ENCODE results near the gene PRKN.

PRKN gene

DNA sequence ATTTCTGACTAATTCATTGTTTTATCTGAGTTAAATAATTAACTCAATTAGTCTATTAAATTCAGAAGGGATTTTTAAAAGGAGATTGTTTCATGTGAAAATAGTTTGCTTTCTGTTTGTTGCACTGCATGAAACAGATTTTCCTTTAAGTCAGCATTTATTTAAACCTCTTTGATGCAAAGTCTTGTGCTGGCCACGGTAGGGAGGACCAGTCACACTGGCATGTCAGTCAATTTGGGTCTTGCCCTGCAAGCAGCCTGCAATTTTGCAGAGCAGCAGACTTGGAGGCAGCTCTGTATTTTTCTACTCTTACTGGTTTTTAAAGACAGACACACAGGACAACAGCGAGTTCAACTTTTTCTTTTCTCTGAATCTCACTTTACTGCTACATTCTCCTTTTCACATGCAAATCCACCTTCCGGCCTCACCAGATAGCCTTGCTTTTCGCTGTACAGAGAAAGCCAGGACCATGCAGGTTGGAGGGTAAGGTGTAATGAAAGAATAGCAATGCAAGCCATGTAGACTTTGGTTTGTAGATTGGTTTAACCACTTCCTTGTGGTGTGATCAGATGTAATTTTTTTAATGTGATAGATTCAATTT is 763.8 kb downstream of the PRKN start:
- no peak overlapping the region for H3K4me3 ChIP-seq (replicated peaks; ENCODE audit: insufficient read depth, low read length)
- no peaks in the 10 kb centered on the region for H3K27me3 ChIP-seq (ENCODE audit: insufficient read depth, poor library complexity, severe bottlenecking)
- no peak for DNase-seq (ENCODE audit: low read depth in 1 of 2, low spot score in 1 of 2)
- TF ChIP-seq GABPA (IDR thresholded peaks at IDR 0.05; ENCODE audit: low read depth), result no peak
- no peak overlapping the region for H3K27ac ChIP-seq (replicated peaks)

DNA sequence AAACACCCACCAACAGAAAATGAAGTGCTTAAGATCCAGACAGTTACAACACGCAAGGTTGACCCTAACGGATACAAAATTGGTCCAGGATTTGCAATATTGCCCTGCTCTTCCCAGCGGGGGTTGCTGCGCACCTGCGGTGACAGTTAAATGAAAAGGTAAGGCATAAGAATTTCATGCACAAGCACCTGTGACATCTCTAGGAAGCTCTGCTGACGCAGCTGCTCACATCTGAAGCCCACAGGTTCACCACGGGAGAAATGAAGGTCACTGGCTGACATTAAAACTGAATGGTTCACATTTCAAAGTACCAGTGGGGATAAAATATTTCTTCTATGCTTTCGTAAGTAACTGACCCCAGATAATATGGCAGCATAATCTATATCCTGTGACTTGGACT is 764.4 kb downstream of the PRKN start:
- no peak for DNase-seq (ENCODE audit: low read depth in 1 of 2, low spot score in 1 of 2)
- TF ChIP-seq GABPA (IDR thresholded peaks at IDR 0.05; ENCODE audit: low read depth), result no peak
- no peak for TF ChIP-seq POLR2AphosphoS5 (IDR thresholded peaks at IDR 0.05; ENCODE audit: low read depth)
- Histone ChIP-seq H3K27me3 (ENCODE audit: insufficient read depth, poor library complexity, severe bottlenecking) (no peaks in the 10 kb centered on the region), H3K27ac (replicated peaks) (no peak overlapping the region), H3K4me3 (replicated peaks; ENCODE audit: insufficient read depth, low read length) (no peak overlapping the region)

DNA sequence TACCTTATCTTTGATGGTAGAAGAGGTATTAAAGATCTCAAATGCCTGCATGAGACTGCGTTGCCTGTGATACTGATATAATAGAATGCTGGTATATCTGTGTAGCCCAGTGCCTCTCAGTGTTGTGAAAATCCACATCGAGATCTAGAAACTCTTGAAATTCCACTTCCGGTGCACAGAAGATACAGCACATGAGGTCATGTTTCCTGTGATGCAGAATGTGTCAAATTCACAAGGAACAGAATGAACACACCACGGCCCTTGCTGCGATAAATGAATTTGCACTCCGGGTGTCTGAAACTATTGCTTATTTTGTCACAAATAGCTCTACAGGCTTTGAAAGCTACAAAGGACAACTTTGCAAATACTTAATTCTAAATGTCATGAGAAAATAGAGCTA is 765.8 kb downstream of the PRKN start:
- no peak for DNase-seq (ENCODE audit: low read depth in 1 of 2, low spot score in 1 of 2)
- no peaks in the 10 kb centered on the region for H3K27me3 ChIP-seq (ENCODE audit: insufficient read depth, poor library complexity, severe bottlenecking)
- no peak overlapping the region for H3K4me3 ChIP-seq (replicated peaks; ENCODE audit: insufficient read depth, low read length)
- TF ChIP-seq GABPA (IDR thresholded peaks at IDR 0.05; ENCODE audit: low read depth) (no peak), SPI1 (IDR thresholded peaks at IDR 0.05; ENCODE audit: borderline replicate concordance, low read depth) (no peak), REST (IDR thresholded peaks at IDR 0.05; ENCODE audit: insufficient replicate concordance, low read depth) (no peak), POLR2AphosphoS5 (IDR thresholded peaks at IDR 0.05; ENCODE audit: low read depth) (no peak)
- TF ChIP-seq, protein P1, sequence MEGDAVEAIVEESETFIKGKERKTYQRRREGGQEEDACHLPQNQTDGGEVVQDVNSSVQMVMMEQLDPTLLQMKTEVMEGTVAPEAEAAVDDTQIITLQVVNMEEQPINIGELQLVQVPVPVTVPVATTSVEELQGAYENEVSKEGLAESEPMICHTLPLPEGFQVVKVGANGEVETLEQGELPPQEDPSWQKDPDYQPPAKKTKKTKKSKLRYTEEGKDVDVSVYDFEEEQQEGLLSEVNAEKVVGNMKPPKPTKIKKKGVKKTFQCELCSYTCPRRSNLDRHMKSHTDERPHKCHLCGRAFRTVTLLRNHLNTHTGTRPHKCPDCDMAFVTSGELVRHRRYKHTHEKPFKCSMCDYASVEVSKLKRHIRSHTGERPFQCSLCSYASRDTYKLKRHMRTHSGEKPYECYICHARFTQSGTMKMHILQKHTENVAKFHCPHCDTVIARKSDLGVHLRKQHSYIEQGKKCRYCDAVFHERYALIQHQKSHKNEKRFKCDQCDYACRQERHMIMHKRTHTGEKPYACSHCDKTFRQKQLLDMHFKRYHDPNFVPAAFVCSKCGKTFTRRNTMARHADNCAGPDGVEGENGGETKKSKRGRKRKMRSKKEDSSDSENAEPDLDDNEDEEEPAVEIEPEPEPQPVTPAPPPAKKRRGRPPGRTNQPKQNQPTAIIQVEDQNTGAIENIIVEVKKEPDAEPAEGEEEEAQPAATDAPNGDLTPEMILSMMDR (IDR thresholded peaks at IDR 0.05; ENCODE audit: insufficient read depth, low read length), result no peak
- H3K27ac ChIP-seq (replicated peaks), result no peak overlapping the region

GRCh38 chr6:161961046-161961445 is 766.5 kb downstream of the PRKN start:
- no peak for DNase-seq (ENCODE audit: low read depth in 1 of 2, low spot score in 1 of 2)
- Histone ChIP-seq H3K27me3 (ENCODE audit: insufficient read depth, poor library complexity, severe bottlenecking) (no peaks in the 10 kb centered on the region), H3K4me3 (replicated peaks; ENCODE audit: insufficient read depth, low read length) (no peak overlapping the region), H3K27ac (replicated peaks) (no peak overlapping the region)
- TF ChIP-seq, protein P1 (IDR thresholded peaks at IDR 0.05; ENCODE audit: insufficient read depth, low read length), result no peak
- TF ChIP-seq GABPA (IDR thresholded peaks at IDR 0.05; ENCODE audit: low read depth), result no peak
- no peak for TF ChIP-seq REST (IDR thresholded peaks at IDR 0.05; ENCODE audit: insufficient replicate concordance, low read depth)
- no peak for TF ChIP-seq POLR2AphosphoS5 (IDR thresholded peaks at IDR 0.05; ENCODE audit: low read depth)
- TF ChIP-seq SPI1 (IDR thresholded peaks at IDR 0.05; ENCODE audit: borderline replicate concordance, low read depth), result no peak

DNA sequence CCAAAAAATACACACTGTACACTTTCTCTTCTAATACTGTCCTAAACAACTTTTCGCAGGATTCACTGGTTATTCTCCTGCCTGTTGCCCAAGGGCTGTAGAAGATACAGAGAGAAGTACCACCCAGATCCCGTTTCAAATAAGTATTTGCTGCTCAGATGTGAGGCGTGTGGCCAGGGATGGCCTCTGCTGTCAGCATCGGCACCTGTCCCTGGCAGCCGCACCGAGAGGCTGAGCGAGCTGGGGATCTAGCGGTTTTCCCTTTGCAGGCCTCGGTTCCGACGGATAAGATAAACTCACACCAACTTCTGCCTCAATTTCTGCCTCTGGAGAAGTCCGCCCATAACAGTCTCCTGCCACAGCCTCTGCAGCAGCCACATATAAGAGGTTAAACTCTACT is 768.5 kb downstream of the PRKN start:
- DNase-seq (ENCODE audit: low read depth in 1 of 2, low spot score in 1 of 2), result no peak
- Histone ChIP-seq H3K4me3 (replicated peaks; ENCODE audit: insufficient read depth, low read length) (no peak overlapping the region), H3K27me3 (ENCODE audit: insufficient read depth, poor library complexity, severe bottlenecking) (no peaks in the 10 kb centered on the region), H3K27ac (replicated peaks) (no peak overlapping the region)
- no peak for TF ChIP-seq SPI1 (IDR thresholded peaks at IDR 0.05; ENCODE audit: borderline replicate concordance, low read depth)
- no peak for TF ChIP-seq GABPA (IDR thresholded peaks at IDR 0.05; ENCODE audit: low read depth)
- TF ChIP-seq, protein P1 (IDR thresholded peaks at IDR 0.05; ENCODE audit: insufficient read depth, low read length), result no peak
- no peak for TF ChIP-seq POLR2AphosphoS5 (IDR thresholded peaks at IDR 0.05; ENCODE audit: low read depth)
- no peak for TF ChIP-seq REST (IDR thresholded peaks at IDR 0.05; ENCODE audit: insufficient replicate concordance, low read depth)
